ENCODE measurements around the gene KIF20B. TPM values are rescaled to one million over a fixed set of nuclear protein-coding genes. Genes with fewer than 3 reads are reported as not detected.
A peak's percentile ranks its signal among the peaks of the same experiment; 100 is the strongest.

The KIF20B gene, protein sequence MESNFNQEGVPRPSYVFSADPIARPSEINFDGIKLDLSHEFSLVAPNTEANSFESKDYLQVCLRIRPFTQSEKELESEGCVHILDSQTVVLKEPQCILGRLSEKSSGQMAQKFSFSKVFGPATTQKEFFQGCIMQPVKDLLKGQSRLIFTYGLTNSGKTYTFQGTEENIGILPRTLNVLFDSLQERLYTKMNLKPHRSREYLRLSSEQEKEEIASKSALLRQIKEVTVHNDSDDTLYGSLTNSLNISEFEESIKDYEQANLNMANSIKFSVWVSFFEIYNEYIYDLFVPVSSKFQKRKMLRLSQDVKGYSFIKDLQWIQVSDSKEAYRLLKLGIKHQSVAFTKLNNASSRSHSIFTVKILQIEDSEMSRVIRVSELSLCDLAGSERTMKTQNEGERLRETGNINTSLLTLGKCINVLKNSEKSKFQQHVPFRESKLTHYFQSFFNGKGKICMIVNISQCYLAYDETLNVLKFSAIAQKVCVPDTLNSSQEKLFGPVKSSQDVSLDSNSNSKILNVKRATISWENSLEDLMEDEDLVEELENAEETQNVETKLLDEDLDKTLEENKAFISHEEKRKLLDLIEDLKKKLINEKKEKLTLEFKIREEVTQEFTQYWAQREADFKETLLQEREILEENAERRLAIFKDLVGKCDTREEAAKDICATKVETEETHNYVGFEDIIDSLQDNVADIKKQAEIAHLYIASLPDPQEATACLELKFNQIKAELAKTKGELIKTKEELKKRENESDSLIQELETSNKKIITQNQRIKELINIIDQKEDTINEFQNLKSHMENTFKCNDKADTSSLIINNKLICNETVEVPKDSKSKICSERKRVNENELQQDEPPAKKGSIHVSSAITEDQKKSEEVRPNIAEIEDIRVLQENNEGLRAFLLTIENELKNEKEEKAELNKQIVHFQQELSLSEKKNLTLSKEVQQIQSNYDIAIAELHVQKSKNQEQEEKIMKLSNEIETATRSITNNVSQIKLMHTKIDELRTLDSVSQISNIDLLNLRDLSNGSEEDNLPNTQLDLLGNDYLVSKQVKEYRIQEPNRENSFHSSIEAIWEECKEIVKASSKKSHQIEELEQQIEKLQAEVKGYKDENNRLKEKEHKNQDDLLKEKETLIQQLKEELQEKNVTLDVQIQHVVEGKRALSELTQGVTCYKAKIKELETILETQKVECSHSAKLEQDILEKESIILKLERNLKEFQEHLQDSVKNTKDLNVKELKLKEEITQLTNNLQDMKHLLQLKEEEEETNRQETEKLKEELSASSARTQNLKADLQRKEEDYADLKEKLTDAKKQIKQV (N-terminal part only)
- polyA plus RNA-seq (ENCODE audit: insufficient read length) = 23.4 TPM
- long read RNA-seq, donor 1 = 0 reads
- long read RNA-seq, donor 2, partial matches to known transcripts = 9 of 9 reads
- long read RNA-seq, donor 2, other reads (novel, unspliced or antisense) = 0 of 9 reads
- long read RNA-seq, donor 3 = 0 reads
- long read RNA-seq, donor 4 = 0 reads
- long read RNA-seq, donor 5 = 0 reads
- long read RNA-seq, donor 6 = 0 reads
- long read RNA-seq, donor 7 = 0 reads
- long read RNA-seq, donor 8 = 0 reads

DNA sequence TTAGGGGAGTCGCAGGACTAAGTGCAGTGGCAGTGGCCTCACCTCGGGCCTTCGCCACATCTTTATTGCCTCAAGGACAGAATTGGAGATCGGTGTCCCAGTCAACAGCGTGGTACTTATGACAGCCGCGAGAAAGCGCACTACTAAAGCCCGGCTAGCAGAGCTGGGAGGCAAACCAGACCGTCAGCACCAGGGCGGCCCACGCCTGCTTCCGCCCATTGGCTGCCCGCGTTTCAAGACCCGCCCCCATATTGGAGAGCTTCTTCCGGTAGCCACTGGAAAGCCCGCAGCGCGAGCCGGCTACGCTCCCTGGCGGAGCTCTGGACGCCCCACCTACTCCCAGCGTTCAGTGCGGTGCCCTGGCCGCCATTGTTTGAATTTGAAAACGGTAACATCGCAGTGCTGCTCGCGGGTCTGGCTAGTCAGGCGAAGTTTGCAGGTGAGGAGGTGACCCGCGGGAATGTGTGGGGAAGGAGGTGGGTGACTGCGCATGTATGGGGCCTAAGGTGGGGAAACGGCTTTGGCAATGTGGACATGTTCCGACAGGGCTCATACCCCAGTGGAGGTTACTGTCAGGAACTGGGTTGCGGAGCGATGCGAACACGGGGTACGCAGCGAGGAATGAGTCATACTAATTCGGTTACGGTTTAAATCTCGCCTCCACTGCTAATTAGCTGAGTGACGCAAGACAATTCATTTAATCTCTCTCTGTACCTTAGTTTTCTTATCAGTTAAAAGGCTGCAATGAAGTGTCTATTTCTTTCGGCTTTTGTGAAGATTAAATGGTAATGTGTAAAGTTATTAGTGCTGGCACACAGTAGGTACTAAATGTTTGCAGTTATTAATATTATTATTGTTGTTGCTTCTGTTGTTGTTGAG is at the start of gene KIF20B:
KIF20B (plus strand) TSS at position 349 of the 879 bp plus-strand sequence. CDS start 3,705 bp downstream, outside the sequence.
- peak; percentile 95 for DNase-seq

DNA sequence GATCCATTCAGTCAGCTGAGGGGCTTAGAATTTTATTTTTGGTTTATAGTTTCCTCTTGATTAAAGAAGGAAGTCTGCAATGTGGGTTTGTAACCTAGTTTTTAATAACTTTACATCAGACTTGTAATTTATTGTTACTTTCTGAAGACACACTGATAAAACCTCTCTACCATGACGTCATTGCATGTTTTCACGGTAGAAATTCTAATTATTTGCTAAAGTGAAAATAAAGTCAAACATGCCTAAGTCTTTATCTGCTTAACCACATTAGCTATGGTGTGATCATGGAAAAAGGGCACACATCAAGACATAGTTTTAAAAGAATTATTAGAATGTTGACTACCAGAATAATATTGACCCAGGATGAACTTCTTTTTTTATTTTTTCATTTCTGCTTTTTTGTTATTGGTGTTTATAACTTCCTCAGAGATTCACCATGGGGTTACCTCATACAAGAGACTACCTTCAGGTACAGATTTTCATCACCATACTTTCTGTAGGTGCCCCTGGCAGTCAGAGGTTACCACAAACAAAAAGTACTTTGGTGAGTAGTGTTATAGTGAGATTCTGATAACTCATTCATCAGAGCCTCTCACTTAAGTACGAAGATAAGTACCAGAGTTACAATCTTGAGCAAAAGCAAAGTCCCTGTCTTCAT is 49.3 kb upstream of the KIF20B start:
- no peak for DNase-seq

DNA sequence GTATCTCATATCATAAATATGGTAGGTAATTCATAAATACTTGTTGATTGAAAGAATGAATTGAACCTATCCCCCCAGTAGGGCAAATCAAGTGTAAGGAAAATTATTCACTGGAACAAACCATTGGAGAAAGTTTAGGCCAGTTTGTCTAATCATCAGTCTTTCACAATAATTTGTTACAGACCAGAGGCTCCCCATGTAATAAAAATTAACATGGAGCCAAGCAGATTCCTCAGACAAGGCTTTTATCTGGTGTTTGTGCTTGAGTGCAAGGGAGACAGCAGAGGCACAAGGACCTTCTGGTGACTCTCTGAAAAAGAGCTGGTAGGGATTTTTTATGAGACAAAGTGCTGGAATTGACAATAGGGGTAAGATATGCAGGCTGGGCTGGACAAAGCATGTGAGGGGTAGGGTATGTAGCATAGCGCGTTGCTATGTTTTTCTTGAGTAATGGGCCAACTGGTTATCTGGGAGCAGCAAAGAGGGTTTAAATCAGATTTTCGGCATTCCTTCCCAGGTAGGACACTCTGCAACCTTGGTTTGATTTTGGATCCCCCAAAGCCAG is 48.5 kb upstream of the KIF20B start:
- DNase-seq = no peak

DNA sequence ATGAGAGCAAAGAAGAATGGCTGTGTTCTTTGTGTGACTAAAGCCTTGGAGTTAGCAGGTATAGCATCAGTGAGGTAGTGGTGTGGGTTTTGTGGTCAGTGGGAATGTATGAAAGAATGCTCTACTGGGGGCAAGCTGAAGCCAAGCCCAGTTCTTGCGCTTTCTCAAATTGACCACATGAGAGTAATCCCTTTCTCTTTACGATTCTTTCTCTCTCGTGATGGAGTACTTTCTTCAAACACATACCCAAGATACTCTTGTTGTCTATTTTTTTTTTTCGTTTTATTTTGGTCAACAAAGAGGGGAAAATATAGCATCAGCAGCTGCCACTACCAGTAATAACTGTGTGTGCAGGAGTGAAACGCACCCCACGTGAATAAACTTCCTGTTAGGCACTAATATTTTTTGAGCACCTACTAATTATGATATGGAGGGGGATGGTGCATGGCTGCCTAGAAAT is 48.0 kb upstream of the KIF20B start:
- DNase-seq = no peak

DNA sequence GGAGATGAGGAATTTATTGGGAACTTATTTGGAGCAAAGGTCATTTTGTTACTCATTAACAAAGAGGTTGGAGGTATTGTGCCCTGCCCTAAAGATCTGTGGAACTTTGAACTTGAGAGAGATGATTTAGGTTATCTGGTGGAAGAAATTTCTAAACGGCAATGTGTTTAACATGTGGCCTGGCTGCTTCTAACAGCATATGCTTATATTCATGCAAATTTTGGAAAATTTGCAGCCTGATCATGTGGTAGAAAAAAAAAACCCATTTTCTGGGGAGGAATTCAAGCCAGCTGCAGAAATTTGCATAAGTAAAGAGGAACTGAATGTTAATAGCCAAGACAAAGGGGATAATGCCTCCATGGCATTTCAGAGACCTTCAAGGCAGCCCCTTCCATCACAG is 45.7 kb upstream of the KIF20B start:
- no peak for DNase-seq

DNA sequence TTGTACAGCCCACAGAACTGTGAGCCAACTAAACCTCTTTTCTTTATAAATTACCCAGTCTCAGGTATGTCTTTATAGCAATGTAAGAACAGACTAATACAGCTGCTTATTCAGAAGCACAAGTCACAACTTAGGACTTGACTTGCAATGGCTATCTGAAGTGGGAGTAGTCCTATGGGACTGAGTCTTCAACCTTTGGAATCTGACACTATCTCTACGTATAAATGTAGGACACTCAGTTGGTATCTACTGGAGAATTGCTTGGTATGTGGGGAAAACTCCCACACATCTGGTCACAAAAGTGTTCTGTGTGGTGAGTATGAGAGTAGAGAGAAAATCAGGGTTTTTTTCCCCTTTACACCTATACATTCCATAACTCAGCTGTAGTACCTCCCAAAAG is 44.1 kb upstream of the KIF20B start:
- no peak for DNase-seq

DNA sequence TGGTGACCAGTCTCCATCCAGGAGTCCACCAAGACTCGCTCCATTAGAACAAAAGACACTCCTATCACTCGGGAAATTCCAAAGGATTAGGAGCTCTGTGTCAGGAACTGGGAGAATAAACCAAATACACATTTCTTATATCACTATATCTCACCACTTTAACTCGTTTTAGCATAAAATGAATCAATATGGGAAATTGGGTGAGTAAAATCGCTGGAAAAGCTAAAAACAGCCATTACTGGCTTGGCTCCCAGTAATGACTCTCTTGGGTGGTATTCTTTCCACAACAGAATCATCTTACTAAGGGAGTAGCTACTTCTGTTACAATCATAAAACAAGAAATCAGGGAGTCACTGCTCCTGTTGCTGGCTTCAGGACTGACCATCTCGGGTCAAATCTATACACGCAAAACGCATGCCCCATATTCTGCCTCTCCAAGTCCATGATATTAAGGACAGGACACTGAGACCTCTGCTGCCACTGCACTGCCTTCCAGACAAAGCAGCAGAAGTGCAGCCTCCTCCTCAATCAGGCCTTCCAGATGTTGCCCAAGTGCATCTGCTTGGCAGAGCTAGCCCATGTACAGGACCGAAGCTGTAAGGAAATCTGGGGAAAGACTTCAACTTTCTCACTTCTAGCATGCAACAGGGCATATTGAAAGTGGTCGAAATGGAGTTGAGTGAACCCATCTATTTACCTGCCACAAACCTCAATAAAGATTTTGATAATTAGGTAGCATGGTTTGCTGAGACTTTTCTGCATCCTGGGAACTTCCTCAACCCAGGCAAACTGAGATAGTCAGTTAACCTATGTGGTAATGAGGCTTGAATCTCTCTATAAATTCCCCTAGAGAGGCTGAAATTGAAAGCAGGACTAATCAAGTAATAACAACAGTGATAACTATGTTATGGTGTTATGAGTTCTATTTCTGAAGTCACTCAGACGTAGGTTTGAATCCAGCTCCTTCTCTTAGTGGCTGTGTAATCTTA is 42.0 kb upstream of the KIF20B start:
- no peak for DNase-seq

DNA sequence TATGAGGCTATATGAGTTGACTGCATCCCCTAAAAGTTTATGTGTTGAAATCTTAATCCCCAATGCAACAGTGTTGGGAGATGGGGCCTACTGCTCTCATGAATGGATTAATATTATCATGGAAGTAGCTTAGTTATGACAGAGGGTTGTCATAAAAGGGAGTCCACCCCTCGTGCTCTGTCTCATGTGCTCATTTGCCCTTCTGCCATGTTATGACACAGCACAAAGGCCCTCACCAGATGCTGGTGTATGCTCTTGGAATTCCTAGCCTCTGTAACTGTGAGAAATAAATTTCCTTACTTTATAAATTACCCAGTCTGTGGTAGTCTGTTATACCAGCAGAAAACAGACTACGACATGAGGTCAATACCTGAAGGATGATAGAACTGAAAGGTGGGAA is 38.8 kb upstream of the KIF20B start:
- DNase-seq = no peak

DNA sequence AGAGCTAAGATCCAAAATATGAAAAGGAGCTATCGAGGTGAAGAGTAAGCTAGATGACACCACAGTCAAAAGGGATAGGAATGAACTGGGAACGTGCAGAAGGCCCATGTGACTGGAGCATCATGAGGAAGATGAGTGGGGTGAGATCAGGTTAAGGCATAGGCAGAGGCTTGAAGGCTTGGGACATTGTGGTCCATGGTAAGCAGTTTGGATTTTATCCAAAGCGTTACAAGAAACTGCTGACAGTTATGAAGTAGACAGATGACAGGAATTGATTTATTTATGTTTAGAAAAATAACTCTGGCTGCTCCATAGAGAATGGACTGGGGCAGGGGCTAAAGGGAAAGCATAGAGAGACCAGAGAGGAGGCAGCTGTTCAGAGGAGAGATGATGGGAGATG is 38.2 kb upstream of the KIF20B start:
- DNase-seq = no peak

DNA sequence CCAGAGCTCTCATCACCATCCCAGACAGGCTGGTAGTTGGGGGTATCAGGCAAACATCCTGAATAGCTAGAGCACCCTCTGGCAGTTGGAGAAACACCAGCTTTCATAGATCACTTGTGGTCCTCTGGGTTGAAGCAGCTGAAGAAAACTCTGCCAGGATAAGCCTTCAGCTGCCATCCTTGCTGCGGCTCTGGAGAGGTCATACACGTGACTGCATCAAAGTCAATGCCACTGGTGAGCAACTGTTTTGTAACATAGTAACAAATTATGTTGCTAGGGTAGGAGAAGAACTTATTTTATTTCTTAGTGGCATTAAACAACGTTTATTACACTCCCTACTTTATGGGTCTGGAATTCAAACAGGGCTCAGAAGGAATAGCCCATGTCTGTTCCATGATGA is 37.2 kb upstream of the KIF20B start:
- DNase-seq = no peak

DNA sequence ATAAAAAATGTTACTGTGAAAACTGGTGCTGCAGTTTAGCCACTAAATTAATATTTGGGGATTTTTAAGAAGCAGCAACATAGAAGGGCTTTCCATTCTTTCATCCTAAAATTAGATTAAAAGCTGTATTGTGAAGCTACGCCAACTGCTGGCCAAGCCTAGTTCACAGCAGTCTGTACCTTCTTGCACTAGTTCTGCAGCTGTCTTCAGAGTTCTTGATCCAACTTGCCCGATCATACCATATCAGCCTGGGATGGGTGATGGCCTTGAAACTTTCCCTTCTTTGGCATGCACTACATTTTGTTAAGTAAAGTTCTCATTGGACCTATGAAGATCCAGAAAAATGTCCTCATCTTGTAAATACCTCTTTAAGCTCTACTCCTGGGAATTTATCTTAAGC is 36.1 kb upstream of the KIF20B start:
- no peak for DNase-seq

DNA sequence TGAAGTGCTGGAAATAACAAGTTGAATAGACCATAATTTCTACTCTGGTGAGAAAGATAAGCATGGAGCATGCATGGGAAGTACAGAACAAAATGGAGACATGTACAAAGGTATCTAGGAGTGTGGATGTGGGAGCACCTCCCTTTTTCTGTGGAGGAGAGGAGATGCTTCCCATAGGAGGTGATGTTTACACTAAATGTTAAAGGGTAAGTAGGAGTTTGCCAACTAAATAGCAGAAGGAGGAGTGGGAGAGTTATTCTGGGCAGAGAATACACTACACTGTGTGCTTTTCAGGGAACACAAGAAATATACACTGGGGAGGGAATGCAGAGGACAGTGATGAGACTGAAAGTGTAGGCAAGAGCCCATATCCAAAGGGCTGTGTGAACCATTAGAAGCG is 35.3 kb upstream of the KIF20B start:
- DNase-seq = no peak

DNA sequence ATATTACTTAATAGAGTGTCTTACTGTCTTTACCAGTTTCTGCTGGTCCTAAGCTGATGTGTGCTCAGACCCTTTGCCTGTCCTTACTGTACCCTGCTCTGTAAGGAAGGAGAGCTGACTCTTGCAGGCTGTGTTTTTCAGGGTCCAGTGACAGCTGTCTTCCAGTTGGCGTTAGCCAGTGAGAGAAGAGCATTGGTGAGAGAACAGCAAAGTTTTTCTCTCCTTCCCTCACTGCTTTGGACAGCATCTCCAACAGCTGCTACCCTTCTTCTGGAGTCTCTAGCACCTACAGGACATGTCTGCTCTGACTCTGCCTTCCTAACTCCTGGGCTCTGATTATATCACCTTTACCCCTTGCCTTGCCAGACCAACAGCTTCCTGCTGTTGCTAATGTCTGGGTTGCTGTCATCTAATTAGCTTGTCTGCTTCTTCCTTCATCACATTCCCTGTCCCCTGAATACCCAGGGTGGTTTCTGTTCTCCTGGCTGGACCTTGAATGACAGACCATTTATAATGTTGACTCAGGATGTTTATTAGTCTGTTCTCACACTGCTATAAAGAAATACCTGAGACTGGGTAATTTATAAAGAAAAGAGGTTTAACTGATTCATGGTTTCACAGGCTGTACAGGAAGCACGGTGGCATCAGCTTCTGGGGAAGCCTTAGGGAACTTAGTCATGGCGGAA is 32.9 kb upstream of the KIF20B start:
- no peak for DNase-seq

DNA sequence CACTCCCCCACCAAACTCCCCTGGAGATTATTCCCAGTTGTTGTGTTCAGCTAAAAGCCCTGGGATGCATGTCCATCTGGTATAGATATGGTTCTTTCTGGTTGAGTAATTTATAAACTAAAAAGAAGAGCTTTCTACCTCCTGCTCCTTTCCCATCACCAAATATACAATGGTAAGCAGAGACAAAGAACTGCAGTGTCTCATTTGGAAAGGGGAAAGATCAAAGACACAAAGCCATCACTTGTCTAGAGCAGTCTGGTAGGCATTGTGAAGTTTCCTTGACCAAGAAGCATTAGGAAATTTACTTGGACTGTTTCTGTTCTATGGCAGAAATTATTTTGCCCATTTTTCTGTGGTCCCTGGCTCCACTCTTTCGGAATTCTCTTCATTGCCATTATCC is 31.4 kb upstream of the KIF20B start:
- DNase-seq = no peak

DNA sequence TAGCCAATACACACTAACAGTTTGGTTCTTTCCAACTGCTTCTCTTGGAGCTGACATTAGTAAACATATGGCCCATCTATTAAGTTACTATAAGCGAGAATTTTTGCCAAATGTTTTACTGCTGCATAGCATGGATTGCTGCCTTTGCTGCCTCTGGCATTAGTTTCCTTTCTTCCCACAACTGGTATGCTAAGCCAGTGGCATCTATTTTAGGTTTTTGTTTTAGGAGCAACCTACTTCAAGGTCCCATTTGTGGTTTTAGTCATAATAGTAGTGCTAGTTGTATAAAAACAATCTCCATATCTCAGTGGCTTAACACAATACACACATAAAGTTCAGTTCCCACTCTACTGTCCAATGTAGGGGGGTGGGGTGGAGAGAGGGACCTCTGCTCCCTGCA is 30.5 kb upstream of the KIF20B start:
- DNase-seq = no peak

DNA sequence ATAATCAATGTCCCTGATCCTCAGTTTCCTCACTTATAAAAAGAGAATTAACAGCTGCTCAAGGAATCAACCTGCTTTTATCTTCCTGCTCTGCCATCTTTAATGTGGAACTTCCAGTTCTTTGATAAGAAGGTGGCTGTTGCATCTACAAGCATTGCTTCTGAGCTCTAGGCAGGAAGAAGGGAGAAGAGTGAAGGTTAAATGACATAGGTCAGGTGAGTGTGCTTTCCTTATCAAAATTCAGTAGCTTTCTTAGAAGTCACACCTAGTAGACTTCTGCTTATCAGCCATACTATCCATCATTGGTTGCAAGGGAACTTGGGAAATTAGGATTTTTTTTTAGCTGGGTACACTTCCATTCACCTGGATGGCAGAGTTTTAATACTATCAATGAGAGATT is 24.0 kb upstream of the KIF20B start:
- no peak for DNase-seq

DNA sequence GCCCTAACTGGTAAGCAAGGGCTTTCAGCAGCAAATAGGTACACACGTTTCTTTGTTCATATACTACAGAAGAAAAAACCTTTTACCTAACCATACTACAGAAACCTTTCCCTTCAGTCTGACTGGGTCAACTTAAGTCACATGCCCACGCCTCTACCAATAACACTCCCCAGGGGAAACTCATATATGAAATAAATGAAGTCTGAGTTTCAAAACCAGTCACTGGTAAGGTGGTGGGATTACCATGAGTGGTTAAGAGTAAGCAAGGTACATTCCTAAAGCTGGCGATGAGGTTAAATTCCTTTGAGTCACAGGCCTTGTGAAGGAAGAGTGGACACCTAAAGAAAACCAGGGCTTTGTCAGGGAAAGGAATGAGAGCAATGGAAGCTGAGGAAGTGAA is 21.4 kb upstream of the KIF20B start:
- DNase-seq = no peak

DNA sequence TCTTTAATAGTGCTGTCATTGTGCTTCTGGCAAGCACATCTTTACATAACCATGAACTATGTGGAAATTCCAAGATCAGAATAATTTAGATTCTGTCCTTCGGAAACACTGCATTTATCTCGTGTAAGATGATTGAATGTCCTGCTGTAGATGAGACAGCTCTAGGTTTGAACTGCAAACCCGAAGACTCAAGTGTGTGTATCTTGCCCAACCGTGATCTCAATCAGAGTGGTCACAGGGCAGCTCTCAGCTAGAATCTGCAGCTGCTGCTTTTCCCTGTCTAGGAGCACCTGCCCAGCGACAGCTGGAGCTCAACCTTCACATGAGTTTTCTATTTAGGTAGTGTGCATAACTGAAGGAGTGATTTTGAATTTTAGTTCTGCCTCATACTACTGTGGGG is 17.5 kb upstream of the KIF20B start:
- DNase-seq = no peak

Measured in left kidney (tissue), 8 donors.